ENCODE measurements around the gene CABLES2.
"Not testable (repeated sequence)": the region's sequence is repeated elsewhere in the genome, so short reads cannot be mapped to it uniquely, and the experiment has no call there.

The CABLES2 gene

DNA sequence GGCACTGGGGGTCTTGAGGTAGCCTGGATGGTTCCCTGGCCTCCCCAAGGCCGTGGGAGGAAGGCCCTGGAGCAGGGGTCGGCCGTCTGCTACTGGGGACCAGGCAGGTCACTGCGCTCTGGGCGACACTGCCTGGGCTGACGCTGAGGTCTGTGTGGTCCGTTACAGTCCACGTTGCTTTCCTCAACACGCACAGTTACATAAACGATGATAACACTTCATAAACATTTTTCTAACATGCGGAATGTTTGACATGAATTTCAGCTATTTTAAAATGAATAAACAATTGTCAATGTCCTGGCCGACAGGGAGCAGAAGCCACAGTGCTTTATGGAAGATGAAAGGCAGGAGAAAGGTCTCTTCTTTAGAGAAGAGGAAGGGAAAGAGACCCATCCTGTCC is 30.4 kb upstream of the CABLES2 start:
- in situ Hi-C loops (cut with HindIII; ENCODE audit: low sequenced_read_pairs), result loop anchor here (10.0 kb wide), 2 partner anchors 97 to 137 kb away; no protein-coding TSS in a partner anchor

DNA sequence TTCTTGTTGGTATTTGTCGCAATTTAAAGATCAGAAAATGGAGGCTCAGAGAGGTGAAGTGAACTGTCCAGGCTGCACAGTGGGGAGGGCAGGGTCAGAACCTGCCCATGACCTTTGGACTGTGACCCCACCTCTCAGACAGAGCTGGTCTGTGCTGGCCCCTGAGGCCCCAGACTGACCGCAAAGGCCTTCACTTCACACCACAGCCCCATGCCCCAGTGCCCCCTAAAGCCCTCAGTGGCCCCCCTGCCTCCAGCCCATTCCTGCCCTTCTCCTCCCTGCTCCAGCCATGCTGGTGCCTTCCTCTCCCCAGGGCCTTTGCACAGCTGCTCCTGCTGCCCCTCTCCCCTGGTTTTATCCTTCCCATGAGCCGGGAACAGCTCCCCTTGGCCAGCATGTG is 29.6 kb upstream of the CABLES2 start:
- in situ Hi-C loops (cut with HindIII; ENCODE audit: low sequenced_read_pairs), result loop anchor here (10.0 kb wide), 2 partner anchors 98 to 138 kb away; no protein-coding TSS in a partner anchor

DNA sequence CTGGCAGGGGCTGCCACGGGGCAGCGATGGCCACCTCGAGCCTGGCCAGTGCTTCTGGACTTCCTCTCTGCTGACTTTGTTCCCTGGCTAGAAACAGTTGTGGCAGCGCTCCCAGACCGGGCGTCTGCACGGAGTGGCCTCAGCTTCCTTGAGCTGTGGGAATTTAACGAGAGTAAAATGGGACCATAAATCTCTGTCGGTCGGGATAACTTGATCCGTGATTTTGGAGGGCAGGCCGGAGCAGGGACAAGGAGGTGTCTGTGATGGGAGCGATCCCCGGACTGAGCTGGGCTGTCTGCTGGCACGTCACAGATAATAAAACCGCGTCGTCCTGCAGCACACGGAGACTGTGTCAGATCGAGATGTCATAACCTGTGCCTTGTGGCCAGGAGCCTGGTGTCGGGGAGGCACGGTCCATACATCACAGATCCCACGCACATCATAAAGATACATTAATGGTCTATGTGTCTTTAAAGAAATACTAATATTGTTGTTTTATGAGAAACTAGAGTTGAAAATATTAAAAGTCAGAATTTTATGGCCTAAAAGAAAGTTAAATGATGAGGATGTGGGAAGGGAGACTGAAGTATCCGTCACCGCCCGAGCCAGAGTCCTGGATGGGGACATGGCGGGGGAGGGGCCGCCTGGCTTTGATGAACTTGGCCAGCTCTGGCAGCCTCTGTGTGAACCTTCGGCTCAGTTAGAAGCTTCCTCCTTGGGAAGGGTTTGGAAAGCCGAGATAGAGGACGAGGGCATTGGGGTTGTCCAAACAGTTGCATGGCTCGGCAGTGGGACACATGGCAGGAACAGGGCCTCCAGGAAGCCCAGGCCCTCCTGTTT is 26.8 kb upstream of the CABLES2 start:
- in situ Hi-C loops (cut with HindIII; ENCODE audit: low sequenced_read_pairs), result loop anchor here (10.0 kb wide), 2 partner anchors 101 to 141 kb away; no protein-coding TSS in a partner anchor

DNA sequence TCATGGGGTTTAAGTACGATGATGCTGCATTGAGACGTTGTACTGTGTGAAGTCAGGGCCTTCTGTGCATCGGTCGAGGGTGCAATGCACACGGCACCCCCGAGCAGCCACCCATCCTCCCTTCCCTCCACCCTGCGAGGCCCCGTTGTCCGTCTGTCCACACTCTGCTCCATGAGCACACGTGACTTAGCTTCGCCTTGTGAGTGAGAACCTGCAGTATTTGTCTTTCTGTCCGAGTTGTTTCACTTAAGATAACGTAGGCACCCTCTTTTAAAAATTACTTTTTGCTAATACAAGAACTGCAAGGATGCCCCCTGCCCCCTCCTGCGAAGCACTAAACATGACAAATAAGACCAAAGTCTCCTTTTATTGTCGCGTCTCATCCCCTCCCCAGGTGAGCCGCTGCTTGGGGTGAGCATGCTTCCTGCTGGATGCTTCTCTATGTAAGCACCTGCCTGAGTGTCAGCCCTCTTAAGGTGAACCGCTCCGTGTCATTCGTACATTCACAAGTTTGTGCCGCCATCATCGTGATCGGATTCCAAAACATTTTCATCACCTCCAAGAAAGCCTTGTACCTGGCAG is 23.9 kb upstream of the CABLES2 start:
- in situ Hi-C loops (cut with HindIII; ENCODE audit: low sequenced_read_pairs), result loop anchor here (10.0 kb wide), 2 partner anchors 104 to 144 kb away; no protein-coding TSS in a partner anchor

DNA sequence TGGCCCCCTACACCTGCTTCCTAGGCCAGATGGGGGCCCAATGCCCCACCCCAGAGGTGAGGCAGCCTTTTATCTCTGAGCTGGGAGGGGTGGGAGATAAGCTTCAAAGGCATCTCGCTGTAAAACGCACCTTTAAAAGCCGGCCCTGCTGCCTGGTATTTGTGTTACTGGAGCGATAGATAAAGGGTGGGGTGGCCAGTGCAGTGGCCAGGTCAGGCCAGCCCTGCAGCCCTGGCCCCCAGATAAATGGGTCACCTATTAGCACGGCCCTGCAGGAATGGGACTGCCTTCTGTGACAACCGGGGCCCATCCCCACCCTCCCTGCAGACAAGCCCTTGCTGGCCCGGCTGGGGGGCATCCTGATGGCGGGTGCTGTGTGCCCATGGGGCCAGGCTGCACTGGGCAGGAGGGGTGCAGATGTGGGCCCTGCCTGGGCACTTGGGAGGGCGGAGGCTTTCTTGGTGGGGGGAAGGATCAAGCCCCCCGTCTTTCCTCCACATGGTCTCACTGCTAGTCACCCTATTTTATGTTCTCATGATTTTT is 23.3 kb upstream of the CABLES2 start:
- in situ Hi-C loops (cut with HindIII; ENCODE audit: low sequenced_read_pairs), result loop anchor here (10.0 kb wide), 2 partner anchors 104 to 144 kb away; no protein-coding TSS in a partner anchor

DNA sequence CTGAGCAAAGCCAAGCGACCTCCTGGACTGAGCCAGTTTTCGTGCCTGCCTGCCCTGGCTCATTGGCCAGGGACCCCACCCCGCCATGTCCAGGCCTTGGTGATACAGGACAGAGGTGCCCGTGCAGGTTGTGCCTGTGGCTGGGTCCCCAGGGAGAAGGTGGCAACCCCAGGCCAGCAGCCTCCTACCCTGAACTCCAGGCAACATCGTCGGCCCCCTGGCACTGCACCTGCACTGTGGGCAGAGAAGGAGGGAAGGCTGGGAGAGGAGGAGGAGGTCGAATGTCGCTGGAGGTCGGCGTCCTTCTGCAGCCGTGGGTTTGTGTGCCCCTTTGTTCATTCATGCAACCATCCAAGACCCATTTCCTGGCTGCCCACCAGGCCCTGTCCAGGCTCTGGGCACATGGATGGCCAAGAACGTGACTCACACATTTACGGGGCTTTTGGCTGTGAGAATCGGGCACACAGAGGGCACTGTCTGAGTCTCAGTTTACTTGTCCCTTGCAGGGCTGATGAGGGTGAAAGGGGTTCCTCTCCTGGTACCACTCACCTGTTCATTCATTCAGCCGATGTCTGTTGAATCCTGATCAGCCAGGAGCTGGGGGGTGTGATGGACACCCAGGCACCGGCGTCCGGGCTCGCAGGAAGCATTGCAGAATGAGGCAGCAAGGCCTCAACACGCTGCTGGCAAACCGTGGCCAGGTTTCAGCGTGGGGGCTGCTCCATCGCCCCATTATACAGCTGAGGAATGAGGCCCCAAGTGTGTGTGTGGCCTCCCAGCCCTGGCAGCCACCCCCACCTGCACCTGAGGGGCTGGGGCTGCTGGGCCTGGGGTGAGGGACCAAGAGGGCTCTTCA is 22.6 kb upstream of the CABLES2 start:
- in situ Hi-C loops (cut with HindIII; ENCODE audit: low sequenced_read_pairs), result loop anchor here (10.0 kb wide), 2 partner anchors 105 to 145 kb away; no protein-coding TSS in a partner anchor

DNA sequence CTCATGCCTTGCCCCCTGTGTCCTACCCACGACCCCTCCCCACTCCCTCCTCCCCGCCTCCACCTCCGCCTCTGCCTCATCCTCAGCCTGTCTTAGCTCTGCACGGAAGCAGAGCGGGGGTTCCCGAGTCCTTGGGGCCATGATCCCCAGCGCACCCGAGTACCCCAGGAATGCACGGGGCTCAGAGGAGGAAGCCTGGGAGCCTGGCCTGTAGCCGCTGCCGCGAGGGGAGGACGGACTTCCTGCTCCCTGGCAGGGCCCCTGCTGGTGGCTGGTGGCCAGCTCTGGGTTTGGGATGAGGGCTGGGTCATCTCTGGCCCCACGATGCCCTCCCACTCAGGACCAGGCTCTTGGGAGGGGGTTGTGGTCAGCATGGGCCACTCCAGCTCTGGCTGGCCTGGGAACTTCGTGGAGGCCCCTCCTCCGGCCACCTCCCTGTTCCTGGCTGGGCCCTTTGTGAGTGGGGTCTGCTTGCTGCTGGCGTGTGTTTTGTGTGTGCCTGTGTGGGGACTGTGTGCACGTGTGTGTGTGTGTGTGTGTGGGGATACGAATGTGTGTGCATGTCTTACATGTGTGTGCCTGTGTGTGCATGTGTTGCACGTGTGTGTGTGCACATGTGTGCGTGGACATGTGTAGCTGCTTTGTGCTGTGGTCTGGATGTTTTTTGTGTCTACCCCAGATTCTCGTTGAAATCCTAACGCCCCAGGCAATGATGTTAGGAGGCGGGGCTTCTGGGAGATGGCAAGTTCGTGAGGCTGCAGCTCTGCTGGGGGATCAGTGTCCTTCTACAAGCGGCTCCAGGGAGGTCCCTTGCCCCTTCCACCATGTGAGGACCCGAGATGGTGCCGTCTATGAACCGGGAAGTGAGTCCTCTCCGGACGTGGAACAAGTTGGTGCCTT is 21.6 kb upstream of the CABLES2 start:
- in situ Hi-C loops (cut with HindIII; ENCODE audit: low sequenced_read_pairs), result no loop called here

DNA sequence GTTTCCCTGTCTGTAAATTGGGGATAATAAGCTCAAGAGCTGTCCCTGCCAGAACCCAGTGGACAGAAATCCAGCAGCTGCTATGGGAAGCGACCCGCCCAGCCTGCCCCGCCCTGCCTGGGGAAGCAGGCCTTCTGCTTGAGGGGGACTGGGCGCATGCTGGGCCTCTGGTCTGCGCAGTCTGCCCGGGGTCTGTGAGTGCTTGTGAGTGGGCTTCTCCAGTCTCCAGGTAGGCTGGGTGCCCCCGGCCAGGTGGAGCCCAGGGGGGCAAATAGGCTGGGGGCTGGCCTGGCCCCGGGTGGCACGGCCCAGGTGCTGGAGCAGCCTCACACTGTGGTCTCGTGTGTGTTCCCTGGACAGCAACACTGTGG is 20.9 kb upstream of the CABLES2 start:
- in situ Hi-C loops (cut with HindIII; ENCODE audit: low sequenced_read_pairs), result no loop called here

DNA sequence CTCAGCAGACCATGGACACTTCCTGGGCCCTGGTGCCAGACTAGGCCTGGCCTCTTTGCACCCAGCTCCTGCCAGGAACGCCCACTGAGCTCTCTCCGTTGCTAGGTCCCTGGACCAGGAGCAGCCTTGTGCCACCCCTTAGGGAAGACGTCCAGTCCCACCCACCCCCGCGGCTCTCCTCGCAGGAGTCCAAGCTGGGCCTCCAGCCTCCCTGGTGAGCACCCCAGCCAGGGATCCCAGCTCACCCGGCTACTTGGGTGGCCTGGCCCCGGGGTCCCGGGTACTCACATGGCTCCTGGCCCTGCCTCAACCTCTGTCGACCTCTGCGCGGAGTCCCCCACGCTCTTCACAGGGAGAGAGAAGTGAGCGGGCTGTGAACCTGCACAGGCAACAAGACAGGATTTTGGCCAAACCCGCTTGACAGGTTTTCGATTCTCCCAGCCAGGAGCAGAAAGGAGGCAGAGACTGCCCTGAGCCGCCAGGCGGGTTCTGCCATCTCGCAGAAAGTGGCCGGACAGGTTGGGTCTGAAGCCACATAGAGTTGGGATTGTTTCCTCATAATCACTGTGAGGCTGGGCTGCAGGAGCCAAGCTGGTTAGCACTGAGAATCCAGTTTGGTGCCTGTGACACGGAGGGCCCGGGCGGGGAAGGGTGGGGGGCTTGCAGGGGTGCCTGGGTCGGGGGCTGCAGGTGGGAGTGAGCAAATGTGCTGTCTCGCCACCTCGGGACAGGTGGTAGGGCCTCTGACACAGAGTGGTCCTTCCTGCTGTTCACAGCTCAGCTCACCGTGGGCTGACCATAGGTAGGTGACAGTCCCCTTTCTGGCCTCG is 20.3 kb upstream of the CABLES2 start, which contains the start of gene RBBP8NL:
TSS of gene RBBP8NL (minus strand) at position 368 of the 830 bp plus-strand sequence. CDS start 7,892 bp downstream, outside the sequence.
- in situ Hi-C loops (cut with HindIII; ENCODE audit: low sequenced_read_pairs), result no loop called here

DNA sequence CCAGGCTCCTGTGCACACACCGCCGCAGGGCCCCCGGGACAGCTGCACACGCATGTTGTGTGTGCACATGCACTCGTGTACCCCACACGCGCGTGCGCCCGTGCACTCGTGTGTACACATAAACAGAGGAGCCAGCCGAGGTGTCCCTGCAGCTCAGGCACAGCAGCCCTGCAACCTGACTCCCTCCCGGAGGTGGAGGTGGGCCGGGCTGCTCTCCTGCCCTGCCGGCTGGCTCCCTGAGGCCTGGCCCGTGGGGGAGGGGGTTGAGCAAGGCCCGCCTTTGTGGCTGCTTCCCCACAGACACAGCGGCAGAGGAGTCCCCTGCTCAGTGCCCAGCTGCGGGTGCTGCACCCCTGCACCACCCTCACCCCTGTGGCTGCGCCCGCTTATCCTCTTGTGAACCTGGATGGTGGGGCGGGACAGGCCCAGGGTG is 19.6 kb upstream of the CABLES2 start:
- in situ Hi-C loops (cut with HindIII; ENCODE audit: low sequenced_read_pairs), result no loop called here

DNA sequence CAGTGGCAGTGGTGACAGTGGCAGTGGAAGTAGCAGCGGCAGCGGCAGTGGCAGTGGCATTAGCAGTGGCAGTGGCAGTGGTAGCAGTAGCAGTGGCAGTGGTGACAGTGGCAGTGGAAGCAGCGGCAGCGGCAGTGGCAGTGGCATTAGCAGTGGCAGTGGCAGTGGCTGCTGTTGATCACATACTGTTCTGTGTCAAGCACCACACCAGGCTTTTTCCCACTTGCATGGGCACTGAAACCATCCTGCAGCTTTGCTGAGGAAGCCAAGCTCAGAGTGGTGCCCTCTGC is 18.9 kb upstream of the CABLES2 start:
- in situ Hi-C loops (cut with HindIII; ENCODE audit: low sequenced_read_pairs), result not testable (repeated sequence)

DNA sequence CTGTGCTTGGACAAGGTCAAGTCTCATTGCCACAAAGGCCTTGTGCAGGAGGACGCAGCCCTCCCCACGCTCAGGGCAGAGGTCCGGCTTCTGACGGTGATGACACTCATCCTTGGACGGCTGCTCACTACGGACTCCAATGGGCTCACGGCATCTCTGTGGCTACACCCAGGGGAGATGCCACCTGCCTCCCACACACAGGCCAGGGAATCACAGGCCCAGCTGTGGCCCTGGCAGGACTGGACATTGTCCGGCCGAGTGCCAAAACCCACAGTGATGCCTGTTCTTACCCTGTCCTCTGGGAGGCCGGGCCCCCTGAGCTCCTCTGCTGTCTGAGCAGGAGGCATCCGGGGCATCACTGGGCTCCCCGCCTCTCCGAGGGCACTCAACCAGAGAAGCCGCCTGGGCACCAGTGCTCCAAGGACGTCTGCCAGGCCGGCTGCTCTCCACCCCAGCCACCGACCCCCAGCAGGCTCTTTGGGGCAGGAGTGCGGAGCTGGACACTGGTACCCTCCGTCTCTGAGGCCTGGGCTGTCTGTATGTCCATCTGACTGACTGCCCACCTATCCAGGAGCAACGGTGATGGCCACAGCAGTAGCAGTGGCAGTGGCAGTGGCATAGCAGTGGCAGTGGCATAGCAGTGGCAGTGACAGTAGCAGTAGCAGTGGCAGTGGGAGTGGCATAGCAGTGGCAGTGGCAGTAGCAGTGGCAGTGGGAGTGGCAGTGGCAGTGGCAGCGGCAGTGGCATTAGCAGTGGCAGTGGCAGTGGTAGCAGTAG is 18.4 kb upstream of the CABLES2 start:
- in situ Hi-C loops (cut with HindIII; ENCODE audit: low sequenced_read_pairs), result no loop called here

DNA sequence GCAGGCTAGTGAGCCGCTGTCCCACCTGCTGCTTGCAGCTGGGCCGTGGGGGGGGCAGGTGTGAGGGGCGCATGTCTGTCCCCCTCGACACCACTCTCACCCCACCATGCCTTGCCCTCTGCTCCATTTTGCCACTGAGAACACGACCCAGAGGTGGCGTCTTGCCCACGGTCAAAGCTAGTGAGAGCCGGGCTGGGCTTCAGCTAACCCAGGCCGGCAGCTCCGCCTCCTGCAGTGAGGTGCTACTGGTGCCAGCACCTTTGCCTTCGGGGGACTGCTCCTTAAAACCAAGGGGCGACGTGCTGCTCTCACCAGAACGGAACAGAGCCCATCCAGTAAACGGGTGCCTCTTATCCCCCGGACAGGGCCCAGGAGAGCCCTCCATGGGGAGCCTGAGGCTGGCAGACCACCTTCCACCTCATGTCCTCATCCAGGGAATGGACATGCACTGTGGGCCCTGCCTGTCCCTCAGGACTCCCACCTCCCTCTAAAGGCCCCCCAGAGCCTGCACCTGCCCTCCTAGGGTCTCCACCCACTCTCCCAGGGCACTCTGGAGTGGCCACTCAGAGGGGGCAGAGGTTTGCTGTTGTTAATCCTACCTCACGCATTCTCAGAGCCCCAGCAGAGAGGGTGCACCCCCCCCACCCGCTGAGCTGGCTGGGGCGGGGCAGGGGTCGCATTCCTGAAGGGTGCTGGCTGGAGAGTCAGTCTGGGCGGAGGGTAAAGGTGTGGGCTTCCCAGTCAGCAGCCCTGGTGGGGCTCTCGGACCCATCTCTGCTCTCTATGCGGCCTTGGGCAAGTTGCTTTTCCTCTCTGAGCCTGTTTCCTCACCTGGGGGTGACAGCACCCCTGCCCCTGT is 17.4 kb upstream of the CABLES2 start:
- in situ Hi-C loops (cut with HindIII; ENCODE audit: low sequenced_read_pairs), result no loop called here

DNA sequence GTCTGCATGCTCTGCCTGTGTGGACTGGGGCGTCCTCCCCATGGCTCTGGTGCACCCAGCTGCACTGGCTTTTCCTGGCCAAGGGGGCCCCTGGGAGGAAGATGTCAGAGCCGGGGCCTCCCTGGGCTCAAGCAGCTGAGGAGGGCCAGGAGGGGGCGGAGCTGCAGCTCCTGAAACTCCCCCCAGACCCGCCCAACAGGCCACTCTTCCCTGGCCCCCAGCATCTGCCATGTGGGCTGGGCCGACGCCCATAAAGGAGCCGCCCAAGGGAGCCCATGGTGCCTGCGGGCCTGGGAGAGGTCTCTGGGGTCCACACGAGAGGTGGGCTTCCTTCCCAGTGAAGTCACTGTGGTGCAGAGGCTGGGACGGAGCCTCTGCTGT is 16.2 kb upstream of the CABLES2 start:
- in situ Hi-C loops (cut with HindIII; ENCODE audit: low sequenced_read_pairs), result no loop called here

DNA sequence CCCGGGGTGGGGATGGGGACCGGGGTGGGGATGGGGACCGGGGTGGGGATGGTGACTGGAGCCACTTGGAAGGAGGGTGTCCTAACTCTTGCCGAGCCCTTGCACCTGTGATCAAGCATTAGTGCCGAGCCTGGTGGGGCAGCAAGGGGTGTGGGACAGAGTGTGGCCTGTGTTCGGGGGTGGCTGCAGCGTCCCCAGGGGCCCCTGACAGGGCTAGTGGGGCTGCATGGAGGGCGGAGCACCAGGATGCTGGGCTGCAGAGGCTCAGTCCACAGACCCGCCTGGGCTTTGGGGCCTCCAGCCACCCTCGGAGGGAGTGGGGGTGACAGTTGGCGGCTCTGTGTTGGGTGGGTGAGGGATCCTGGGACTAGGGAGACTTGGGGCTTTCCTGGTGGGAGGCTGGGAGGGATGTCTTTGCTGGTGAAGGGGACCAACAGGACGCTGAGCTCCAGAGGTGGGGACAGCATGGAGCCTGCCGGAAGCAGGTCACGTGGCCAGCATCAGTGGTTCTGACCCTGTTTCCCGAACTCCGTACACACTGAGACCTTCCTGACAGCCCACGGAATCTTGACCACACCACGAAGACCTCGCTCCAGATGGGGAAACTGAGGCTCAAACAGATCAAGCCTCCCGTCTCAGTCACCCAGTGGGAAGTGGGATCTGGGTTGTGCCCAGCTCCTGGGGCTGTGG is 15.7 kb upstream of the CABLES2 start:
- in situ Hi-C loops (cut with HindIII; ENCODE audit: low sequenced_read_pairs), result no loop called here

DNA sequence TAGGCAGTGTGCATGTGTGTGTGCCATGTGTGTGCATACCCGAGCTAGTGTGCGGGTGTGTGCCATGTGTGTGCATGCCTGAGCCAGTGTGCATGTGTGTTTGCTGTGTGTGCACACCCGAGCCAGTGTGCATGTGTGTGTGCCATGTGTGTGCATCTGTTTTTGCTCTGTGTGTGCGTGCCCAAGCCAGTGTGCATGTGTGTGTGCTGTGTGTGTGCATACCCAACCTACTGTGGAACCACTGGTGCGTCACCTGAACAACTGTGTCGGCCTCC is 14.6 kb upstream of the CABLES2 start:
- in situ Hi-C loops (cut with HindIII; ENCODE audit: low sequenced_read_pairs), result no loop called here
